Activated CD4-positive, alpha-beta memory T cell treated with anti-CD3 and anti-CD28 coated beads, Interleukin-2, amount 10 ng/mL, durations not matched to agents 7 days and 5 days (primary cell): Measurements from ENCODE around the gene IL22RA2. TPM values are rescaled to one million over a fixed set of nuclear protein-coding genes. Genes with fewer than 3 reads are reported as not detected.

Experiments
- CTCF ChIA-PET: fragments of 350-600 bp; sonication (Branson Sonifier 250); formaldehyde crosslinking; loops from one replicate; lab custom pipeline; 2021; ENCODE audit warnings: antibody characterized with exemption, inconsistent platforms; lab: Charles Lee
- POLR2A ChIA-PET: fragments of 350-600 bp; sonication (Branson Sonifier 250); formaldehyde crosslinking; loops from one replicate; lab custom pipeline; 2021; ENCODE audit warnings: antibody characterized with exemption; lab: Charles Lee
- DNase-seq: peaks from one replicate; pipeline ENCODE4 v3.0.0-alpha.2; 2020
- H3K27ac Mint-ChIP-seq: one replicate; pipeline ENCODE4 v1.8.0; 2021; ENCODE audit warnings: mild to moderate bottlenecking, mixed read lengths
- H3K27me3 Mint-ChIP-seq: one replicate; pipeline ENCODE4 v1.8.0; 2021; ENCODE audit warnings: mixed read lengths
- H3K36me3 Mint-ChIP-seq: one replicate; pipeline ENCODE4 v1.8.0; 2021; ENCODE audit warnings: low read depth, mixed read lengths
- H3K4me1 Mint-ChIP-seq: one replicate; pipeline ENCODE4 v1.8.0; 2021; ENCODE audit warnings: mixed read lengths
- H3K4me3 Mint-ChIP-seq: one replicate; pipeline ENCODE4 v1.8.0; 2021; ENCODE audit warnings: mild to moderate bottlenecking, mixed read lengths
- H3K9me3 Mint-ChIP-seq: one replicate; pipeline ENCODE4 v1.8.0; 2021; ENCODE audit warnings: mixed read lengths
- total RNA-seq, 2 experiments: library from RNA; stranded (reverse); gene quantifications; one replicate each; pipeline ENCODE4 v1.2.3, GENCODE V29; 2021

The IL22RA2 gene
- total RNA-seq, 2 experiments from 2014 or later, result not detected

DNA sequence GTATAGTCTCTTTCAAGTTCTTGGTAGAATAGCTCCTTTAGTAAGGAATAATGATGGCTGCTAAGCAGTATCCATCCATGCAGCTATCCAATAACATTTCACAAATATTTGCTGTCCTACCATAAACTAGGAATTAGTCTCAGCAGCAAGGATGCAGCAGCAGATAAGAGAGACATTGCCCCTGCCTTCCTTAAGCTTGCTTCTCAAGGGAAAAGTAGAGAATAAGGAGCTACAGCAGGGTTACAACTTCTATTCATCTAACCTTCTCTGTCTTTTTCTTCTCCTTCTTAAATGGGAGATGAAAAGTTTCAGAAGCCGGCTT lies 2.4 kb downstream of the IL22RA2 start:
- H3K27me3 Mint-ChIP-seq, result peaks cover 14% of the 10 kb centered on the region
- no peak overlapping the region for H3K27ac Mint-ChIP-seq
- POLR2A ChIA-PET, result no interaction called here
- H3K4me1 Mint-ChIP-seq, result peaks cover 9% of the 10 kb centered on the region
- H3K4me3 Mint-ChIP-seq, result no peak overlapping the region
- CTCF ChIA-PET, result no interaction called here
- H3K9me3 Mint-ChIP-seq, result peaks cover 17% of the 10 kb centered on the region
- no peak for DNase-seq
- no peaks in the 10 kb centered on the region for H3K36me3 Mint-ChIP-seq

DNA sequence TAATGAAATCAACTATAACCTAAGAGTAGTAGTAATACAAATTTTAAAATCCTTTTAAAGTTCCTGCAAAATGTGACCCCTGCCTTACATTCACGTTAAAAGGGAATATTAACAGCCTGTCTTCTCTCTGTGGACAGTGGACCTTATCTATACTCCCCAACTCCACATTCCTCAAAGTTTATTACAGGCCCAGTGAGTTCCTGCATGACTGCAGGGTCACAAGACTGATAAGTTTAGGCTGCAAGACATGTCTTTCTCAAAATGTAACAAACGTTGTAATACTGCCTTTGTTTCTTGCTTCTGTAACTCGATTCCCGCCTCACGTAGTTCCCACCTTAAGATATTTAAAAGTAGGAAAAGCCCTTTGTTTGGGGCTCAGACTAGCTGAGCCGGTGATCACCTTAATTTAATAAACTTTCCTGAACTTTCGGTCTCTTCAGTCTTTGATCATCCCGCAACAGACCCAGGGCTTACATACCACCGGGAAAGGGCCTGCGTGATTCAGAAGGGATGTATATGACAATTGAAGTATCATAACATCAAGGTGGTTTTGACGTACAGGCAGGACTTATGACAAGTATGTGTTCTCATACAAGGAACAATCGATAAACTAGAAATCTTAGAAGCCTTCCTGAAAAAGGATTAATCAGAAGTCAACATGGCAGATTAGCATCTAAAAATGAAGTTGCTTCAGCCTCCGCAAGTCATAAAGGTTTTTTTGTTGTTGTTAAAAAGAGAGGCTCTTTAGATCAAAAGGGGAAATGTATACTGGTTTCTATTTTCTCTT lies 3.0 kb downstream of the IL22RA2 start:
- H3K4me1 Mint-ChIP-seq, result peaks cover 15% of the 10 kb centered on the region
- ChIA-PET CTCF (interaction anchor here (0.6 kb wide), 1 partner anchor 872 kb away, joined by 3 read pairs; no protein-coding TSS in a partner anchor), POLR2A (no interaction called here)
- peaks cover 17% of the 10 kb centered on the region for H3K9me3 Mint-ChIP-seq
- no peak overlapping the region for H3K4me3 Mint-ChIP-seq
- no peak for DNase-seq
- H3K27ac Mint-ChIP-seq, result no peak overlapping the region
- H3K27me3 Mint-ChIP-seq, result peaks cover 12% of the 10 kb centered on the region
- H3K36me3 Mint-ChIP-seq, result no peaks in the 10 kb centered on the region

DNA sequence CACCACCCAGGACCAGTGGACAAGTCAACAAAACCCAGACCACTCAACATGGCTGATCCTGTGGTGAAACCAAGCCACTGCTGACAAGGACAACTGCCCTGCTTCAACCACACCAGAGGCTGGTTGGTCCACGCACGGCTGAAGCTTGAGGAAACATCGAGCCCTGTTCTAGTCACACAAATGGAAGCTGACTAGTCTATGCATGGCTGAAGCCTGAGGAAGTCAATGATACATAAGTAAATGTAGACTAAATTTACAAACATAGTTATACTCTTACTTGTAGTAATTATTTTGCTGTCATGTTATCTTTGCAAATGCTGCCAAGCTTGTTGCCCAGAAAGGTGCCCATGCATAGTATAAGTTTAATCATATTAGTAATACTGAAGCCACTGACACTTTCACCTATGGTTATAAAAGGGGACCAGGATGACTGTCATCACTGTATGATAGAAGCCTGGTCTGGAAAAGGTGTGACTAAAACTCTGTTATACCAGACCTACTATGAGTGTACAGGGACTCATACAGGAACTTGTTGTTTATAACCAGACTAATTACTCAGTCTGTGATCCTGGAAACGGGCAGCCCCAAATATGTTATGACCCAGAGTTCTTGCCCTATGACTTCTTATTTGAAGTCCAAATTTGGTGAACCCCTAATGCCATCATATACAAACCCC lies 5.6 kb downstream of the IL22RA2 start:
- H3K27me3 Mint-ChIP-seq, result peaks cover 3% of the 10 kb centered on the region
- POLR2A ChIA-PET, result interaction anchor here (0.5 kb wide), 1 partner anchor 1728 kb away, joined by 3 read pairs; no protein-coding TSS in a partner anchor
- H3K4me1 Mint-ChIP-seq, result peaks cover 30% of the 10 kb centered on the region
- peaks cover 16% of the 10 kb centered on the region for H3K36me3 Mint-ChIP-seq
- DNase-seq, result no peak
- H3K9me3 Mint-ChIP-seq, result peaks cover 29% of the 10 kb centered on the region
- no peak overlapping the region for H3K4me3 Mint-ChIP-seq
- CTCF ChIA-PET, result no interaction called here
- H3K27ac Mint-ChIP-seq, result no peak overlapping the region

DNA sequence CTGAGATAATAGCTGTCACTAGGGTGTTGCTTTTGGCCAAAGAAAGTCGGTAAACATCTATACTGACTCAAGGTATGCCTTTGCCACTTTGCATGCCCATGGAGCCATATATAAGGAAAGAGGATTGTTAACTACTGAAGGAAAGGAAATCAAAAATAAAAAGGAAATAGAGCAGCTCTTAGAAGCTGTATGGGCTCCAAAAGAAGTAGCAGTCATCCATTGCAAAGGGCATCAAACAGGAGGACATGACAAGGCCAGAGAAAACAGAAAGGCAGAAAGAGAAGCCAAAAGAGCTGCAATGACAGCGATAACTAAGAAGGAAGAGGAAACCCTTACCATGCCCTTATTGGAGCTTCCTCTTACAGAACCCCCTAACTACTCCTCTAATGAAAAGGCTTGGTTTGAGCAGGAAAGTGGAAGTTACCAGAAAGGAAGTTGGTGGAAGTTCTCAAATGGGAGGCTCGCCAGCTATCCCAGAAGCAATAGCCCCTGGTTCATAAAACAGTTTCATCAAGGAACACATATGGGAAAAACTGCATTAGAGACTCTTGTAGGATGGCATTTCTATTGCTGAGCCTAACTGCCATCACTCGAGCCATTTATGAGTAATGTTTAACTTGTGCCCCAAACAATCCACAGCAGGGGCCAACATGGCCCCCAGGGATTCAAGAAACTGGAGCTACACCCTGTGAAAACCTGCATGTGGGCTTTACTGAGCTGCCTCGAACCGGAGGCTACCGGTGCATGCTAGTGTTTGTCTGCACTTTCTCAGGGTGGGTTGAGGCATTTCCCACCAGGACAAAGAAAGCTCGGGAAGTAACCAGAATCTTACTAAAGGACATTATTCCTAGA lies 7.0 kb downstream of the IL22RA2 start:
- H3K4me1 Mint-ChIP-seq, result peaks cover 30% of the 10 kb centered on the region
- H3K36me3 Mint-ChIP-seq, result peaks cover 20% of the 10 kb centered on the region
- peaks cover 26% of the 10 kb centered on the region for H3K9me3 Mint-ChIP-seq
- peak overlapping the region; percentile 3 for H3K27ac Mint-ChIP-seq
- DNase-seq, result no peak
- H3K4me3 Mint-ChIP-seq, result no peak overlapping the region
- CTCF ChIA-PET, result interaction anchor here (0.8 to 2.5 kb wide), 13 partner anchors 10 to 196 kb away, joined by 3 to 17 read pairs (median 4); no protein-coding TSS in a partner anchor
- H3K27me3 Mint-ChIP-seq, result peaks cover 12% of the 10 kb centered on the region
- POLR2A ChIA-PET, result interaction anchor here (0.6 to 2.0 kb wide), 6 partner anchors 11 to 95 kb away, joined by 3 to 9 read pairs (median 4); no protein-coding TSS in a partner anchor

DNA sequence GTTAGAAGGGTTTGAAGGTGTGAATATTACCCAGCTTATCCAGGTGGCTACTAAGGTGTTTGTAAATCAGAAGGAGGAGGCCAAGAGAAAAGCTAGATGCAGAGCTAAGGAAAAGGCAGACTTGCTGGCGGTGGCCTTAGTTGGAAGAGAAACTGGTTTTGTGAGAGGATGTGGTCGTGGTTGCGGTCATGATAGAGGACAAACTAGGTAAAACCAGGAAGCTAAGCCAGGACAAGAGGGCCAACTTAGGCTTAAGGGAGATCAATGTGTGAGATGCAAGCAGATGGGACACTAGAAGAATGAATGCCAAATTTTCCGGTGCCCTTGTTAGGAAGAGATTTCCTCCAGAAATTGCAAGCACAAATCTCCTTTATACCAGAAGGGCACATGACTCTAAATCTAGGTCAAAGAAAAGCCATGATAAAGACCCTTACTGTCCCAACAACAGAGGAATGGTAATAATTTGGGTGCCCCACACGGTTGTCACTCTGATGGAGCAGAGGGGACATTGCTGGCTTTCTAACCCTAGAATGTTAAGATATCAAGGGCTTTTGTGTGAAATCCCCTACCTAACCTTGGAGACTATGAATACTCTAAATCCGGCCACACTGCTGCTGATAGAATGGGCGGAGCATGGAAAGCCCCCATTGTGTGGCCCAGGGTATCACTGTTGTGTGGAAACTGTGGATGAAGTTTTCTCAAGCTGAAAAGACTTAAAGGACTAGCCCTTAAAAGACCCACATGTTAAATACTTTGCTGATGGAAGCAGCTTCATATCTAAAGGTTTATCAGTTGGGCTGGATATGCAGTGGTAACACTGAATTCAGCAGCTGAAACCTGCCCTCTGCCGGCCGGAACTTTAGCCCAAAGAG lies 7.8 kb downstream of the IL22RA2 start:
- peaks cover 30% of the 10 kb centered on the region for H3K4me1 Mint-ChIP-seq
- peak overlapping the region; percentile 23 for H3K4me3 Mint-ChIP-seq
- H3K27me3 Mint-ChIP-seq, result peaks cover 20% of the 10 kb centered on the region
- CTCF ChIA-PET, result interaction anchor here (0.5 to 2.5 kb wide), 14 partner anchors 9 to 195 kb away, joined by 3 to 17 read pairs (median 4); no protein-coding TSS in a partner anchor
- peak overlapping the region; percentile 70 for H3K27ac Mint-ChIP-seq
- H3K9me3 Mint-ChIP-seq, result peaks cover 25% of the 10 kb centered on the region
- POLR2A ChIA-PET, result interaction anchor here (0.6 to 2.0 kb wide), 6 partner anchors 10 to 96 kb away, joined by 3 to 9 read pairs (median 4); no protein-coding TSS in a partner anchor
- peak; percentile 76 for DNase-seq
- peaks cover 20% of the 10 kb centered on the region for H3K36me3 Mint-ChIP-seq

DNA sequence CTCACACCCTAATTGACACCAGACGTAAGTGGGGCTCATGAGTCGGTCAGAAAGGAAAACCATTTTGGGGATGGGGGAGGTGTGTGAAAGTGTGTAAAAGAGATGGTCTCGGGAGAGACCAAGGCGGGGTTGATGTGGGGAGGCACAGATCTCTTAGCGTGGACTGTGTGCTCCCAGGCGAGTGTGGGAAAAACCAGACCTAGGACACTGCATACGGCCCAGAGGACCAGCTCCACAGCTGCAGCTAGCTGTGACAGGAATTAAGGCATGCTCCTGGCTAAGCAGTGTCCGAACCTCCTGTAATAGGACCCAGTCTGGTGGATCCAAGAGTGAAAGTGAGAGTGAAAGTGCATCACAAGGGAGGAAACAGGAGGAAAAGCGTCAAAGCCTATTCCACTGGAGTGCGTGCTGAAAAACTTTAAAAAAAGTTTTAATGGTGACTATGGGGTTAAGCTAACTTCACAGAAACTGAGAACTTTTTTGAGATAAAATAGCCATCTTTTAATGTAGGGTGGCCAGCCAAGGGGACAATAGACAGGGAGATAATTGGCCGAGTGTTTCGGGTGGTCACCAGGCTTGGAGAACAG lies 9.6 kb downstream of the IL22RA2 start:
- H3K27ac Mint-ChIP-seq, result no peak overlapping the region
- CTCF ChIA-PET, result no interaction called here

DNA sequence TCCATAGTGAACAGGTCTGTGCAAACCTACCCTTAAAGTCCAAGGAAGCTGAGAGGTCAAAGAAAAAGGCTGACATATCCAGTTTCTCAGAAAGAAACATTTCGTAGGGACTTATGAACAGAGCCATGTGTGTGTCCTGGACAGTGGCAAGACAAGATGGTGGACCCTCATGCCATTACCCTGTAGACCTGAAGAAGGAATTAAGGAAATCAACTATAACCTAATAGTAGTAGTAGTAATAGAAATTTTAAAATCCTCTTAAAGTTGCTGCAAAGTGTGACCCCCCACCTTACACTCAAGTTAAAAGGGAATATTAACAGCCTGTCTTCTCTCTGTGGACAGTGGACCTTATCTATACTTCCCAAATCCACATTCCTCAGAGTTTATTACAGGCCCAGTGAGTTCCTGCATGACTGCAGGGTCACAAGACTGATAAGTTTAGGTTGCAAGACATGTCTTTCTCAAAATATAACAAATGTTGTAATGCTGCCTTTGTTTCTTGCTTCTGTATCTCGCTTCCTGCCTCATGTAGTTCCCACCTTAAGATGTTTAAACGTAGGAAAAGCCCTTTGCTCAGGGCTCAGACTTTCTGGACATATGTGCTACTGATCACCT lies 10.6 kb downstream of the IL22RA2 start:
- Mint-ChIP-seq H3K36me3 (peaks cover 29% of the 10 kb centered on the region), H3K4me3 (no peak overlapping the region), H3K27ac (no peak overlapping the region), H3K4me1 (peaks cover 30% of the 10 kb centered on the region), H3K9me3 (peaks cover 22% of the 10 kb centered on the region), H3K27me3 (peaks cover 24% of the 10 kb centered on the region)
- no peak for DNase-seq
- CTCF ChIA-PET, result interaction anchor here (1.4 kb wide), 1 partner anchor 252 kb away, joined by 3 read pairs; no protein-coding TSS in a partner anchor
- POLR2A ChIA-PET, result no interaction called here

More for the DNA sequence above, 9.6 kb downstream of the IL22RA2 start:
- peaks cover 24% of the 10 kb centered on the region for H3K36me3 Mint-ChIP-seq
- peaks cover 22% of the 10 kb centered on the region for H3K27me3 Mint-ChIP-seq
- POLR2A ChIA-PET, result no interaction called here
- peaks cover 30% of the 10 kb centered on the region for H3K4me1 Mint-ChIP-seq
- peaks cover 20% of the 10 kb centered on the region for H3K9me3 Mint-ChIP-seq
- no peak overlapping the region for H3K4me3 Mint-ChIP-seq
- no peak for DNase-seq

DNA sequence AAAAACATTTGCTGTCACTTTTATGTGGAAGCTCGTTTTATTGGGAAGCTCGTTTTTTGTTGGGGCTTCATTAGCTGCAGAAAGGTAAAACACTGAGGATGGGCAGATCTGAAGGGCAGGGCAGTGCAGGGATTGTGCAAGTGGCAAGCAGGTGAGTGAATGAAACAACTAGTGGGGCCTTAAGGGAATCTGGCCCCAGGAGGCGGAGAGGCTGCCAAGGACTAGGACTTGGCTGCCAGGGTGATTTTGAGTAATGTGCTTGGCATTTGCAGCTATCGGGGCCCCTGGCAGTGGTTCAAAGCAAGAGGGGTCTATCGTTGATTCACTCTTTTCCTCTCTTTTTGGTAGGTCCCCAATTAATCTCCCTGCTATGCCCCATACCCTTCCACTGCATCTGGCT lies 11.5 kb downstream of the IL22RA2 start:
- Mint-ChIP-seq H3K4me1 (peaks cover 26% of the 10 kb centered on the region), H3K4me3 (no peak overlapping the region), H3K36me3 (peaks cover 29% of the 10 kb centered on the region), H3K27ac (no peak overlapping the region), H3K27me3 (peaks cover 24% of the 10 kb centered on the region), H3K9me3 (peaks cover 26% of the 10 kb centered on the region)
- POLR2A ChIA-PET, result no interaction called here
- CTCF ChIA-PET, result interaction anchor here (1.4 kb wide), 1 partner anchor 253 kb away, joined by 3 read pairs; no protein-coding TSS in a partner anchor
- DNase-seq, result no peak

DNA sequence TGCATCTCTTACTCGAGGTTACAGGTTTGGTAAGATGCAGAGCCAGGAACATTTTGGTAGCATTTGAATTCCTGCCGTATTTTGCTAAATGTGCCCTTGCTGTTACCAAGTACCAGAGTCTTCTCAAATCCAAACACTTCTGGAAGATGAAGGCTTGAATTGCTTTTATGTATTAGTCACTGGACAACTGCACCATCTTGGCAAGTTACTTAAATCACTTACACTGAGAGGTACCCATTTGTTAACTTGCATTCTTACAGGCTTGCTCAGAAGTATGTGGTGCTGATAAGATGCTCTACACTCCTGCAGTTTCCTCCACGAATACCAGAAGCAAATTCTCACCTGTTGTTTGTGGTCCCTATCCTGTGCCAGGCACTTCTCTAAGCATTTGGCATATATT lies 12.7 kb downstream of the IL22RA2 start:
- peaks cover 24% of the 10 kb centered on the region for H3K27me3 Mint-ChIP-seq
- CTCF ChIA-PET, result interaction anchor here (0.5 kb wide), 1 partner anchor 81 kb away, joined by 3 read pairs; no protein-coding TSS in a partner anchor
- peaks cover 32% of the 10 kb centered on the region for H3K36me3 Mint-ChIP-seq

DNA sequence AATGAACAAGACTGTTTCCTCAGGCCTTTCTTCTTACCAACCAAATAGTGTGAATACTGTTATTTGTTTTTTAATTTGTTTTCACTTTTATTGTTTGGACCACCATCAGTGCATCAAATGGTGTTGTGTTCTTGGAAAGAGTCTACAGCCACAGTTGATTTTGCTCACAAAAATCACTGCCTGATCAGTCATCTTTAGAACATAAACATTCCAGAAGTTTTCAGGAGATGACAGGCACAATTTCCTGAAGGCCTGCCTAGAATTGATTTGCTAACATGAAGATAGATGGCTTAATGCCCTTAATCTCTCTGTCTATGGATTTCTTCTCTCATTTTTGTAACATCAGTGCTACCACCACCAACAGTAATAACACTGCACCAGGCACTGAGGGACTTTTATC lies 13.5 kb downstream of the IL22RA2 start:
- H3K27me3 Mint-ChIP-seq, result peaks cover 24% of the 10 kb centered on the region
- no peak overlapping the region for H3K27ac Mint-ChIP-seq
- no peak for DNase-seq
- POLR2A ChIA-PET, result no interaction called here
- H3K36me3 Mint-ChIP-seq, result peaks cover 36% of the 10 kb centered on the region
- H3K4me1 Mint-ChIP-seq, result peaks cover 27% of the 10 kb centered on the region
- no peak overlapping the region for H3K4me3 Mint-ChIP-seq
- CTCF ChIA-PET, result interaction anchor here (0.5 kb wide), 1 partner anchor 82 kb away, joined by 3 read pairs; no protein-coding TSS in a partner anchor
- H3K9me3 Mint-ChIP-seq, result peaks cover 32% of the 10 kb centered on the region

More for the DNA sequence above, 12.7 kb downstream of the IL22RA2 start:
- Mint-ChIP-seq H3K9me3 (peaks cover 31% of the 10 kb centered on the region), H3K27ac (no peak overlapping the region), H3K4me3 (no peak overlapping the region), H3K4me1 (peaks cover 28% of the 10 kb centered on the region)
- no peak for DNase-seq
- POLR2A ChIA-PET, result no interaction called here

DNA sequence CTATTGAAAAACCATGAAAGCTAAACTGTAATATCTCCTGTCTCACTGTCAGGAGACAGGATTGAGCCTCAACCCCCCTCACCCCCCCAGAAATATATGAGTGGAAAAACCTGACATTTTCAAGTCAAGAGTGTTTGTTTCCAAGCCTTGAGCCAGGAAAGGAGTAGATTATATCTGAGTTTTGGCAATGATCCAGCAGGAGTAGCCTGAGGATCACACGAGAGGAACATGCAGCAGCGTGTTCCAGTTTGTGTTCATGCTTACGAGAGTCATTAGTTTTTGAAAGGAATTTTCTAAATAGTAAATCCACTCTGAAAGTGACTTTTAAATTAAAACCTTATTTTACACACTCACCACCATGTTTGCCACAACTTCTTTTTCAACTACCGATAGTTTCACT lies 15.8 kb downstream of the IL22RA2 start:
- peaks cover 21% of the 10 kb centered on the region for H3K4me1 Mint-ChIP-seq
- peaks cover 23% of the 10 kb centered on the region for H3K9me3 Mint-ChIP-seq
- H3K27ac Mint-ChIP-seq, result no peak overlapping the region
- ChIA-PET POLR2A (no interaction called here), CTCF (no interaction called here)
- H3K36me3 Mint-ChIP-seq, result peaks cover 20% of the 10 kb centered on the region
- peaks cover 23% of the 10 kb centered on the region for H3K27me3 Mint-ChIP-seq
- DNase-seq, result no peak
- H3K4me3 Mint-ChIP-seq, result no peak overlapping the region
